AG09309 (cell line): Measurements from ENCODE around the gene MESP1.

ENCODE experiments used
- DNase-seq: peaks from one replicate; pipeline ENCODE4 v3.0.0-alpha.2; 2010; ENCODE audit warnings: low read depth
- H3K4me3 ChIP-seq: 2 replicates; pipeline ENCODE4 v1.5.1; 2011; ENCODE audit warnings: mild to moderate bottlenecking, low read depth, low read length, moderate library complexity; ENCODE audit not compliant: control insufficient read depth
- TF ChIP-seq, protein P1 (sequence below): IDR thresholded peaks from 2 replicates; pipeline ENCODE4 v1.5.1; 2011; ENCODE audit warnings: mild to moderate bottlenecking, low read depth, low read length, inconsistent platforms; ENCODE audit not compliant: insufficient read depth, control insufficient read depth; ENCODE audit errors: missing control alignments

The MESP1 gene

GRCh38 chr15:89751748-89752147 is 699 bp upstream of the MESP1 start:
- DNase-seq: no peak
- TF ChIP-seq, protein P1, sequence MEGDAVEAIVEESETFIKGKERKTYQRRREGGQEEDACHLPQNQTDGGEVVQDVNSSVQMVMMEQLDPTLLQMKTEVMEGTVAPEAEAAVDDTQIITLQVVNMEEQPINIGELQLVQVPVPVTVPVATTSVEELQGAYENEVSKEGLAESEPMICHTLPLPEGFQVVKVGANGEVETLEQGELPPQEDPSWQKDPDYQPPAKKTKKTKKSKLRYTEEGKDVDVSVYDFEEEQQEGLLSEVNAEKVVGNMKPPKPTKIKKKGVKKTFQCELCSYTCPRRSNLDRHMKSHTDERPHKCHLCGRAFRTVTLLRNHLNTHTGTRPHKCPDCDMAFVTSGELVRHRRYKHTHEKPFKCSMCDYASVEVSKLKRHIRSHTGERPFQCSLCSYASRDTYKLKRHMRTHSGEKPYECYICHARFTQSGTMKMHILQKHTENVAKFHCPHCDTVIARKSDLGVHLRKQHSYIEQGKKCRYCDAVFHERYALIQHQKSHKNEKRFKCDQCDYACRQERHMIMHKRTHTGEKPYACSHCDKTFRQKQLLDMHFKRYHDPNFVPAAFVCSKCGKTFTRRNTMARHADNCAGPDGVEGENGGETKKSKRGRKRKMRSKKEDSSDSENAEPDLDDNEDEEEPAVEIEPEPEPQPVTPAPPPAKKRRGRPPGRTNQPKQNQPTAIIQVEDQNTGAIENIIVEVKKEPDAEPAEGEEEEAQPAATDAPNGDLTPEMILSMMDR: no peak
- H3K4me3 ChIP-seq: no peak overlapping the region

- DNase-seq: no peak
- TF ChIP-seq, protein P1: no peak
- peak overlapping the region; percentile 40 for H3K4me3 ChIP-seq
Measured at GRCh38 chr15:89749951-89750559, 994 bp downstream of the MESP1 start.

DNA sequence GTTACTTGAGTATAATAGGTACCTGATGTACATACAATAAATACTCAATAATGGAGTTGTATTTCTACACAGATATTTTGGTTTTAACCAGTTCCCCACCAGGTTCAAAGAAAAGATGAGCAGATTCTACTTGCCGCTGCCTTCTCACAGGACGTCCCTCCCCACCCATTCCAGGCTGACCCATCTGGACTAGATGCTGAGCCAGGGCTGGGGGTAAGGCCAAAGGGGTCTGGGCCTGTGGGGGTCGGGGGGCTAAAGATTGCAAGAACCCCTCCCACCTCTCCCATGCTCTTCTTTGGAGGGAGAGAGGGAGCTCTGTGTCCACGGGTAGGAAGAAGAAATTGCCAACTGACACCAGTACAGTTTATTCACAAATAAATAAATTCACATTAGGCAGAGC is 1.5 kb downstream of the MESP1 start:
- no peak overlapping the region for H3K4me3 ChIP-seq
- TF ChIP-seq, protein P1: no peak
- DNase-seq: no peak

- DNase-seq: no peak
- TF ChIP-seq, protein P1: no peak
- no peak overlapping the region for H3K4me3 ChIP-seq
Measured at GRCh38 chr15:89749054-89749453, 2.0 kb downstream of the MESP1 start.

GRCh38 chr15:89747708-89748682 is 3.1 kb downstream of the MESP1 start:
- TF ChIP-seq, protein P1: no peak
- no peak for DNase-seq
- H3K4me3 ChIP-seq: no peak overlapping the region

- no peak for DNase-seq
- TF ChIP-seq, protein P1: no peak
- H3K4me3 ChIP-seq: no peak overlapping the region
Measured at GRCh38 chr15:89746386-89746780, 4.7 kb downstream of the MESP1 start.
